Upper lobe of left lung (tissue), 4 donors: ENCODE results near the gene KLHDC1.

Experiments used
- CTCF ChIP-seq, 6 experiments: fragments of 450-650 bp in 4 of 6; fragments of 200-600 bp in 2 of 6; sonication (generic) in 2 of 6; IDR thresholded peaks; one replicate each; pipeline ENCODE4 v1.5.1; 2016 to 2019; ENCODE audit warnings: antibody characterized with exemption in 6 of 6
- POLR2A ChIP-seq, 4 donors: fragments of 450-650 bp; IDR thresholded peaks; one replicate each; pipeline ENCODE4 v1.5.1; 2016 to 2017; ENCODE audit warnings: antibody characterized with exemption in 4 of 4, mild to moderate bottlenecking in 2 of 4

GRCh38 chr14:49769581-49770211, 76.8 kb downstream of the KLHDC1 start:
- TF ChIP-seq CTCF (IDR thresholded peaks at IDR 0.05) = no peak
- no peak for TF ChIP-seq POLR2A (IDR thresholded peaks at IDR 0.05)
